HG03432 (cell line): ENCODE results near the gene MCTP2.
A peak's percentile ranks its signal among the peaks of the same experiment; 100 is the strongest.

ENCODE experiments used
- ATAC-seq: cut with Tn5 transposase; IDR thresholded peaks from one replicate; pipeline ENCODE4 v1.9.1; 2021; ENCODE audit warnings: mild to moderate bottlenecking, moderate library complexity; ENCODE audit not compliant: unreplicated experiment

MCTP2 gene

DNA sequence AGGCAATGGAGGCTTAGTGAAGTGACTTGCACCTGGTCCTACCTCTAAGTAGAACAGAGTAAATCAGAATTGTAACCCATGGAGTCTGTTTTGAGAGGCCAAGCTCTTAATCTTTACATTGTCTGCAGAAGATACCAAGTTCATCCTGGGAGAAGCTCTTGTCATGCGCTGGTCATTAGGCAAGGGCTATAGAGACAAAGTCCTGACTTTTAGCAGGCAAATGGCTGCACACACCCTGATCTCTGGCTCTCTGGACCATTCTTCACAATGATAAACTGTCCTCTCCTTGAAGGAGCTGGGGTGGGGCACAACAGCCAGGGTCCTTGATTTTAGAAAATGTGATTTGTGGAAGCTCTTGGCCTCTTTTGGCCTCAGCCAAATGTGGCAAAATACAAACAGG, 65.4 kb downstream of the MCTP2 start:
- no peak for ATAC-seq

DNA sequence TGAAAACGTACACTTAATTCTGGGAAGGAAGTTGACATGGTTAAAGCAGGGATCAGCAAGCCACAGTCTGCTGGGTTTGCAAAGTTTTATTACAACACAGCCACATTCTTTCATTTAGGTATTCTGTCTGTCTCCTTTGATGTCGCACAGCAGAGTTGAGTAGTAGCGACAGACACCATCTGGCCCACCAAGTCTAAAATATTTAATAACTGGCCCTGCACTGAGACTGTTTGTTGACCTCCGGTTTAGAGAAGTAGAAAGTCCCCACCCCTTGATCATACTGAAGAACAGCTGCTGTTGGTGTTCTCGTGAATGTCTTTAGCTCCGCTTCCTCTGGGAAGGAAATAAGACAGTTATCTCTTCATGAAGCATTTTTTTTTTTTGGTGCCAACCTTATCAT, 66.2 kb downstream of the MCTP2 start:
- peak; percentile 87 for ATAC-seq

DNA sequence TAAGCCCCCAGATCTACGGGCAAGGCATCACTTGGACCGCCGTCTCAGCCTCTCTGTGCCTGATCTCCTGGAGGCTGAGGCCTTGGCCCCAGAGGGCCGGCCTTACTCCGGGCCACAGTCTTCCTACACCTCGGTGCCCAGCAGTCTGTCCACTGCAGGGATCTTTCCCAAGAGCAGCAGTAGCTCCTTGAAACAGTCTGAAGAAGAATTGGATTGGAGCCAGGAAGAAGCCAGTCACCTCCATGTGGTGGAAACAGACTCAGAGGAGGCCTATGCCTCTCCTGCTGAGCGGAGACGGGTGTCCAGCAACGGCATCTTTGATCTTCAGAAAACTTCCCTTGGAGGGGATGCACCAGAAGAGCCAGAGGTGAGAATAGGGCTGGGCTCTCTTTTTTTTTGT, 67.0 kb downstream of the MCTP2 start:
- ATAC-seq: no peak

DNA sequence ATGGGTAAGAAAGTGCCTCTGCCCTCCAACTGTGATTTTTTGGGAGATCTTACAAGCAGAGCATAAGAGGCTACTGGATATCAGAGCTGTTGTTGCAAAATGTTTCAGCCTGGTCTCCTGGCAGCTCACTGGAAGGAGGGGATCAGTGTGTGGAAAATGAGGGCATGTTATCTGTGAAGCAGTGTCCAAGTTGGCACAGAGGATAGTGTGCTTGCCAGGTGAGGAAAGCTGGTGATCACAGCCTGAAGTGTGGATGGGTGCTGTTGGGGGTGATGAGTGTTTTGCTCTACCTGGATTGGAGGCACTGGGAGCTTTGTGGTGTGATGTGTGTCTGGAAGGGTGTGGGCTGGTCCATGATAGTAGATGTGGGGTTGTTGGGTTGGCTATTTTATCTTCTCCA, 69.3 kb downstream of the MCTP2 start:
- no peak for ATAC-seq

DNA sequence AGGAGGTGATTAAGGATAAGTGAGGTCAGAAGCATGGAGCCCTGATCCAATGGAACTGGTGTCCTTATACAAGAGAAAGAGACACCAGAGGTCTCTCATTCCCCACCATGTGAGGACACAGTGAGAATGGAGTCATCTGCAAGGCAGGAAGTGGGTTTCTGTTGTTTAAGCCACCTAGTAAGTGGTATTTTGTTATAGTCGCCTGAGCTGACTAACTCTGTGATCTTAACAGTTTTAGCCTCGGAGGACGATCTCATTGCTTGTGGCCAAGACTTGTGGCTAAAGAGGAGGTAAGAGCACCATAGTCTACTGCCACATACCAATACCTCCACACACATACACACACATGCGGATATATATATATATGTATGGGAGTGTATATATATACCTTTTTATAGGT, 73.8 kb downstream of the MCTP2 start:
- ATAC-seq: no peak

DNA sequence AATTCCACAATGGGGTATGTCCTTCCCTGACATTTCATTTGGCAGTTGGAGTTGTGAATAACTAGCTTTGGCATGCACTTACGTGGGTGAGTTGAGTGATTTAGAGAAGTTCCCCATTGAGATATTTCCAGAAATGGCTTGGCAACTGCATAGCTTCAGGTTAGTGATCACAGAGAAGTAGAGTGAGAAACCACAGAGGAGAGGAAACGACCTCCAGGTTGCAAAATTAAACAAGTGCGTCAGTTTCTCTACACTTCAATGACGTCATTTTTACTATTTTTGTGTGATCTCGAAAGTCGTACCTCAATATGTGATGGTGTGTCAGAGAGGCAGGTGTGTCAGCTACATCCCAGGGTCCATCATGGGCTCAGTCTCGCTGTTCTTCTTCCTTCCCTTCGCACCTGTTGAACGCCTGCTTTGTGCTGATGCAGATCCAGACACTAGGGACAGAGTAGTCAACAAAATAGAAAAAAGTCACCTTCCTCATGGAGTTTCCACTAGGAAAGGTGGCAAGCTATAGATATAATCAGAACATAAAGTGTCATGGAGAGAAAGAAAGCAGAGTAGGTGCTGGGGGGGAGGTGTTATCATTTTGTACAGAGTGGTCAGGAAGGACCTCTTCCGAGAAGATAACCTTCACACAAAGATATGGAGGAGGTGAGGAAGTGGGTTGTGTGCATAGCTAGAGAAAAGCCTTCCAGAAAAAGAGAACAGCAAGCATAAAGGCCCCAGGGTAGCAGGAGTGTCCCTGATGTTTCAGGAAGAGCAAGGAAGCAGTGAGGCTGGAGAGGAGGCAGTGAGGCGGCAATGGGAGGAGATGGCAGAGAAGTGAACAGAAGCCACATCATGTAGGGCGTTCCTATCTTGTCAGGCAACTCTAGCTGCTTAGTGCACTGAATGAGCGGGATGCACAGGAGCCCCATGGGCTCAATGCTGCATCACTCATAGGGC, 75.6 kb downstream of the MCTP2 start:
- peak; percentile 96 for ATAC-seq

DNA sequence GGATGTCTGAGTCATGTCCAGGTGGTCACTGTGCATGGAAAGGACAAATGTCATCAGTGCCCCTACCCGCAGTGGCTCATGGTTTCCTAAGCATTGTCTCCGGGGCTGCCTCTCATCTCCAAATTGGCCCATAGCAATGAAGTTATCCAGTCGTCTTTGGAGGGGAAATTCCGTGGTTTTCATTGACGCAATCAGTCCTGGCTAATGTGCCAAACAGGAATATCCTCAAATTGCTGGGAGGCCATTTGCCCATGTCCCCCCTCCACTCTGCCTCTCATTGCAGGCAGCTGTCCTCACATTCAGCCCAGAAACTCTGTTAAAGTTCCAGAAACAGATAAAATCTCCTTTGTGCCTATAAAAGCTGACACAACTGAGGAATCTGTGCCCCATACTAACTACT, 81.6 kb downstream of the MCTP2 start:
- no peak for ATAC-seq

DNA sequence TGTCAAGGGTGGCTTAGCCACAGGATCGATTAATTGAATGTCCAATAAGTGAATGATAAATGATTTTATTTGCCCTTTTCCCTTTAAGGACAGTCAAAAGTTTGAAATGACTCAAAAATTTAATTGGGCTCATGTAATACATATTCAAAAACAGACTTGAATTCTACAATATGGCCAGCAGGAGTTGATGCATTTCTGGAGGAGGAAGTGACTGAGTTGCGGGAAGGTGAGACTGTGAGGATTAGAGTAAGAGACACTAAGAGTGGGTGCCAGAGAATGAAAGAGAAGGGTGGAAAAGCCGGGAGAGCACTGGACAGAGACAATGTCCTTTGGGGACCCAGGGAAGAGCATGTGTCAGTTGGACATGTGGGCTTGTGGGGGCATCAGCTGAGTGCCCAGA, 83.3 kb downstream of the MCTP2 start:
- no peak for ATAC-seq

DNA sequence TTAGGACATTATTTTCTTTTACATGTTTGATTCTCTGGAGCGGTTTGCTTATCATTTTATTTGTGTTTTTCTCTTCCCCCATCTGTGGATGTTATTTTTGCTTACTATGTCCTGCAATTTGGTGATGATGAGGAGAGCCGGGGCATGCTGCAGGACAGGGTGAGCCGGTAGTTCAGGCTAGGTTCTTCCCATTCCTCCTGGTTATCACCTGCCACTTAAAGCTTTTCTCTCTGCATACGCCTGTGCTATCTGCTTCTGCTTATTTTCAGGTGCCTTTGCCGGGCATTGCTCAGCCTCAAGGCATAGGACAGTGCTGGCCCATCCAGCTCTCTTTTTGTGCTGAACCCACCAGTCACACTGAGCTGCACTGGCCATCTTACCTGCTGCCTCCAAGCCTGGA, 85.8 kb downstream of the MCTP2 start:
- no peak for ATAC-seq

DNA sequence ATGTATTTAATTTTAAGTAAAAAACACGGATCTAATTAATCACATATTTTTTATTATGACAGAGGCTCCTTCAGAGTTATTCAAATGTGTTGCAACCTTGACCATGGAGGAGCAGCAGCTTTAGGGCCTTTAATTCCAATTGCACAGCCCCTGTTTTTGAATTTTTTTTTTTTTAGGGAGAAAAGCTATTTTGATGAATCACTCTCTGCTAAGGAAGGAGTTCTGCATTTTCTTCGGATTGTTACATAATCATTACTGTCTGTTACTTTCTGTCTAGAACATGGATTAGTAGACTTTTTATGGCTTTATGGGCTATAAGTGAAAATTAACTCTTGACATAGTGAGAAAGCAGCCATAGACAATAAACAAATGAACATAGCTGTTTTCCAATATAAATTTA, 90.8 kb downstream of the MCTP2 start:
- no peak for ATAC-seq

DNA sequence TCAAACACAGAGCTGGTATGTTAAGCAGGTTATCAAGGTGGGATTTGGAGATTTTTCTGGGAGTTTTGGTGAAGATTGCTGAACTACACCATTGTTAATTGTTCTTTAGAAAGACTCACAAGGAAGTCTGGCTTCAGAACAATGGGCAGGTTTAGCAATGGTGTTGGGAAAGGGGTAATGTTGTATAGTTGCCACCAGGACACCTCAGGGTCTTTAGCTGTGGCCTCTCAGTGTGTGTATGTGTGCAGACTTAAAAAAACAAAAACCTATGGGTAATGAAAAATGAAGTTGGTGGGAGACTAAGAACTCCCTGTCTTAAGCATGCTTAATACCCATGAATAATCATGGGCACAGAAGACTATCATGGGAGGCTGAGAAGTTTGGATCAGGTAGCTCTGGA, 91.7 kb downstream of the MCTP2 start:
- no peak for ATAC-seq

DNA sequence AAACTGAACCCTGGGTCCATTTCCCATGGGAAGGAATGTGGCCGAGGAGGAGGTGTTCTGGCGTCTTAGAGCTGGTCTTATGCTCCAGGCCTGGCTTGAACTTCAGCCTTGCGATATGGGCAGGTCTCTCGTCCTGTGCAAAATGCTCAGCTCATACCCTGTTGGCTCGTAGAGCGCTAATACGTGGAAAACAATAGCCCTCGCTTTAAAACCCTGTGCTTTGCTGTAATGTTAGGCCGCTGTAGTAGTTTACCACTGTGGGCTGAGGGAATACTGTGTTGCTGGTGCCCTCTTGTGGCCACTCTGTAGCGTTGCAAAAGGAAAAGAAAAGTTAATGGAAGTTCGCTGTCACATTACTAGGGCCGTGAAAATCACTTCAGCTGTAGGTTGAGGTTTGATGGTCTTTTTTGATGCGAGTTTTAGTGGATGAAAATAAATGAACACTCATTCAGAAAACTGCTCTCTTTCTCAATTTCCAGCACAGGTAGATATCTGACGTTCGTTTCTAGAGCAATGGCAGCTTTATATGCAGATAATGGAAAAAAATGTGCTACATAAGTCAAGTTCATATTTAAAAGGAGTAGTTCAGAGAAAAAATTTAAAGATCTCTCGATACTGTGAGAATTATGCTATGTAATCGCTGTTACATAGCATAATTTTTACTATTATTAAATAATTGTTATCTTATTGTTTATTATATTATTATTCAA, 92.9 kb downstream of the MCTP2 start:
- ATAC-seq: peak; percentile 91

DNA sequence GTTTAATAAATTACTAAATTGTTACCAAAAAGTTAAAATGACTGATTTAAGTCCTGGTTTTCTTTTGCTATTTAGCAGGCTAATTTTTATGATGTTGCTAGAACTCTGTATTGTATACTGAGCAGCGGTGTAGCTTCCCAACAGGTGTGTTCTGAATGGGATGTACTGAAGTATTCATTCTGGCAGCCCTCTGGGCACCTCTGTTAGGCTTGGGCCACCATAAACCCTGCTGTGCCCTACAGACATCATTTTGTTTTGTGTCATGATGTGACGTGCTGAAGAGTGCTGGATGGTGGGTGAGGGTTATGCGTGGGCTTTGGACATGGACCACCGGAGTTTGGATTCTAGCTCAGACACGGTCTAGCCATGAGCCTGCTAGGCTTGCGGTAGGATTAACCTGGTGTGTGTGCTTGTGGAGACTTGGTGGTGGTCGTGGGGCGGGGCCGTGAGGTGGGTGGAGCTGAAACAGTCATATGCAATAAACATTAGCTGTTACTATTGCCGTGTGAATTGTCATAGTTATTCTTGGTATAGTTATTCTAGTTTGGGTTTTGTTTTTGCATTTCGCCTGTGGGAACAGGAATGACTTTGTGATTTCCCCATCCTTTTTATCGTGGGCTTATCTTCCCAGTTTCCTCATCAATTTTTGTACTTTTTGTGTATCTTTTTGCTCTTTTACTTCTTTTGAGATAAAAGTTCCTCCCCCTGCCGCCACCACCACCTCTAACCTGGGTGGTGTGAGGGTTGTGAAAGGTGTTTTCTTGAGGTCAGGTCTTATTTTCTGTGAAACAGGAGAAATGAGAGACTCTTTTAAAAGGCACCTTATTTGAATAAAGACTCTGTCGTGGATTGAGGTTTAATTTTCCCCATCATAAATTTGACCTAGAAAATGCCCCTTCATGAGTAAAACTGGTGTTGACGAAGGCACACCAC, 93.7 kb downstream of the MCTP2 start:
- ATAC-seq: no peak

DNA sequence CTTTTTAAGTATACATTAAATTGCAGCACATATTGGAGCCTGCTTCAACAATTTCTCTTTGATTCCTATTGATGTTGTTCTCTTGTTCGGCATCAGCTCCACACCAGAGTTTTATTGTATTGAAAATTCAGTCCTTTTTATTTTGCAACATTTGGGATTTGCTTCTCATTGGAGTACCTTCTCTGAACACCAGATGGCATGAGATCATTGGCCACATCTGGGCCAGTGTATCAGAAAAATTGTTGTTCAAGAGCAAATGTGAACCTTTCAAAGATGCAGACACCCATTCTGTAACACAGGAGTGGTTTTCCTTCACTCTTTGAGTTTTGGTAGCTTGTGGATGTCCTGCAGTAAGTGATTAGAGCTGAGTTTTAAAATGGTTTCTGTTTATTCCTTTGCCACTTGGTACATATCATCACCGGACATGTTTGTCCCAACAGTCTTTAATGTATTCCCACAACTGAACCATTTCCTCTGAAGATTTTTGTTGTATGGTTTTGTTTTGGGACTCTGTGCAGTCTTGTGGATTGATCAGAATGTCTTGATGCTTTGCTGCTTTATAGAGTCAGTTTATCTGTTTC, 96.1 kb downstream of the MCTP2 start:
- no peak for ATAC-seq

DNA sequence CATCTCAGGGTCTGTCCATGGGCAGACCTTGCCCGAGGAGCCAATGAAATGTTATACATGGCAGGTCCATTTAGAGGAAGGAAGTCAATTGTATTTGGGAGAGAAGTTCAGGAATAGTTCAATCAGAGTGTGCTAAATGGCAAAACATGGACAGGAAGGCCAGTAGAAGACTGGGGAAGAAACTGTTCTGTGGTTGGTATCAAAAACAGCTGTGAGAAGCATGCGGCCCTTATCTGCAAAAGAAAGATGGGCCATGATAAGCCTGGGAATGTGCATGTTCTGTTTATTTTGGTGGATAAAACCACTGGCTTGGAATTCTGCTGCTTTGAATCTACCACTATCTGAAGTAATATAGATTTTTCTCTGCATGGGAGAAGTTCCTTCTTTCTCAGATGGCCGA, 100.4 kb downstream of the MCTP2 start:
- ATAC-seq: no peak

DNA sequence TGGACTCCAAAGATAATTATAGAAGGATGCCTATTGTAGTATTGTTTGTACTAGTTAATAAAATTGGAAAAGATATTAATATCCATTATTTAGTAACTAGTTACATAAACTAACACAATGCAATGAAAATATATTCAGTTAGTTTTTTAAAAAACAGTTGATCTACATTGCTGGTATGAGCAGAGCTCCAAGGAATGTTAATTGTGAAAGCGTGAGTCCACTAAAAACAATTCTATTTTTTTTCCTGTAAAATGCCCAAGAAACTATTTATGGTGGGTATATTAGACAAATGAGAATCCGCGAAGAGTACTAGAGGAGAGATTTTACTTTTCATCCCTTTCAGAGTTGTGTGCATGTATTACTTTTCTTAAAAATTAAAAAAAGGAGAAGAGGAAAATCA, 104.3 kb downstream of the MCTP2 start:
- no peak for ATAC-seq

DNA sequence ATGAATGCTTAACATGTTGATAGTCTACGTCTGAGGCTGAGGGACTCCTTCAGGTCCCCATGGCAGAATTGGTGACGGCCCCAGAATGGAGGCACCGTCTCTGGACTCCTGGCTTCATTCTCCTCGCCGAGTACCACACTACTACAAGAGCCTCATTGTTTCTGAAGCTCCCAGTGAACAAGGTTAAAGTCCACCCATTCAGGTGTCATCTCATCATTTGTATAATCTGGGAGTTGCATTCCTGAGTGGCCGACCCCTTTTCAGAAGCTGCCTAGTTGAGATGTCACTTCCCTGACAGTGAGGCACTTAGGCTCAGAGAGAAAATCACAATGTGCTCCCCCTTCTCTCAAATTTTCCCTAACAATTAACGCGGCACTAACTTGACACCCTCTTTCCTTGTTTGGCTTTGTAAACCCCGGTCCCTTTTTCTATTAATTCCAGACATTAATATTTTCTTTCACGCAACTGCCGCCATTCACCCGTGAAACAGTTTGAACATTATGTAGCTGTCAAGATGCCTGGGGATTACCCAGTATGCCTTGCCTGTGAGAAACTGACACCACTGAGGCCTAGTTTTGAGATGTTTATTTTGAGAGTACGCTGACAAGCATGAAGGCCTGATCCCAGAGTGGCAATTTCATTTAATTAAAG, 105.6 kb downstream of the MCTP2 start:
- no peak for ATAC-seq

DNA sequence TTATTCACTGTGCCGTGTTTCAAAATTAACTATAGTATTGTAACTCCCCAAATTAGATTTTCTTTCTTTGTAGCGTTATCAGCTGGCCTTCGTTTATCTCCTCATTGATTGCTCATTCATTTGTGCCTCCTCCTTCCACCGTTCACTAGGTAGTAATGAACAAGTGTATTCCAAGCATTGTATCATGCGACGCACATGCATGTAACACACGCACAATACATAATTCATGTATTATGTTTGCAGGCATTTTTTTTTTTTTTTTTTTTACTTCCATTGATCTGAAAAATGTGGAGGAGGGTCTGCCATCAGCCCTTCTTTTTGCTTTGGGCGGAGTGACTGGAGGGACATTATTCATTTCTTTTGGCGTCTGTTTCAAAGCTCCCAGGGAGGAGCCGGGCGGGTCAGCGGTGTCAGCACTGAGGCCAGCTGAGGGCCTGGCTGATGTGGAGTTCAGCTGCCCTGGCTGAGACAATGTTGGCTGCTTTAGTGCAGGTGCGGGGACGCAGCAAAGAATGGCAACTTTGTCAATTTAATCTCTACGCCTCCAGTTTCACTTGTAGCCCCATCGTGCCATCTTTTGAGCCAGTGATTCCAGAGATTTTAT, 107.0 kb downstream of the MCTP2 start:
- ATAC-seq: no peak

DNA sequence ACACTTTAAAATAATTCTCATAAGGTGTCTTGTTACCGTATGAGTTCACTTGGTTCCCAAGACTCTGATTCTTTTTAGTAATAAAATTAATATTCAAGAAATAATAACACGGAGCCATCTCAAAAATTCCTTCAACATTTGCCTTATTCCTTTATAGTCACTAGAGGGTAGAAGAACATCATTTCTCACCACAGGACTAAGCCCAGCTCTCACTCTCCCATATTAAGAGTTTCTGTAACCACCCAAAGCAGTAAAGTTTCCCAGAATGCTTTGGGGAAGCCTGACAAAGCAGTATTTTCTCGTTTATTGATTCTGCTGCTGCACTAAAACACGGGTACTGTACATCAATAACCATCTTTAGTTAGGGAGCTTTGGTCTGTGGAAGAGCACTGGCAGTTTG, 114.9 kb downstream of the MCTP2 start:
- no peak for ATAC-seq

DNA sequence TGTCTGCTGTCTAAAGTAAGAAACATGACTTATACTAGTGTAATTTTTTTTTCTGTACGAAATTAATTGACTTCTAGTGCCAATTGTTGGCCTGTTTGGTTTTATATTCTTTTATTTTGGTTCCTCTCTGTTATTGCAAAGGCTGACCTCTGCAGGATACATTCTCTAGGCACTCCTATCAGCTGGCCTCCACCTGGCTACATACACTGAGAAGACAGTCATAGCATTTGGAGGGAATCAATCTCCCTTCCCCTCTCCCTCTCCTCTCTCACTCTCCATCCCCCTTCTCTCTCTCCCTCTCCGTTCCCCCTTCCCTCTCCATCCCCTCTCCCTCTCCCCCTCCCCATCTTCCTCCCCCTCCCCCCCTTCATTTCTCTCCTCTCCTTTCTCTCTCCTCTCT, 116.7 kb downstream of the MCTP2 start:
- ATAC-seq: no peak
